Karpas-422 (cell line): ENCODE results near the gene HIGD1A. TPM values are rescaled to one million over a fixed set of nuclear protein-coding genes. Genes with fewer than 3 reads are reported as not detected.

Source experiments
- DNase-seq: peaks from one replicate; pipeline ENCODE4 v3.0.0-alpha.2; 2015
- H2AFZ ChIP-seq: fragments of 200-600 bp; sonication (generic); 2 replicates; pipeline ENCODE4 v1.6.1; 2014; ENCODE audit warnings: antibody characterized with exemption, low read length, mixed read lengths
- H3K27ac ChIP-seq: fragments of 200-600 bp; sonication (generic); 2 replicates; pipeline ENCODE4 v1.5.1; 2014; ENCODE audit warnings: mild to moderate bottlenecking, low read length, moderate library complexity
- H3K27me3 ChIP-seq: fragments of 200-600 bp; sonication (generic); 2 replicates; pipeline ENCODE4 v1.6.1; 2014; ENCODE audit warnings: low read length, mixed read lengths
- H3K36me3 ChIP-seq: fragments of 200-600 bp; sonication (generic); 2 replicates; pipeline ENCODE4 v1.6.1; 2014; ENCODE audit warnings: low read length, mixed read lengths; ENCODE audit not compliant: insufficient read depth
- H3K4me1 ChIP-seq: fragments of 200-600 bp; sonication (generic); 2 replicates; pipeline ENCODE4 v1.6.1; 2014; ENCODE audit warnings: mild to moderate bottlenecking, low read length, mixed read lengths
- H3K4me2 ChIP-seq: fragments of 200-600 bp; sonication (generic); 2 replicates; pipeline ENCODE4 v1.6.1; 2014; ENCODE audit warnings: low read length, low read depth, mild to moderate bottlenecking; ENCODE audit not compliant: poor library complexity, severe bottlenecking
- H3K4me3 ChIP-seq: fragments of 200-600 bp; sonication (generic); 2 replicates; pipeline ENCODE4 v1.5.1; 2014; ENCODE audit warnings: mild to moderate bottlenecking, antibody characterized with exemption, low read length, mixed read lengths
- H3K79me2 ChIP-seq: fragments of 200-600 bp; sonication (generic); 2 replicates; pipeline ENCODE4 v1.6.1; 2014; ENCODE audit warnings: mild to moderate bottlenecking, low read length, mixed read lengths
- H3K9ac ChIP-seq: fragments of 200-600 bp; sonication (generic); 2 replicates; pipeline ENCODE4 v1.6.0; 2014; ENCODE audit warnings: low read length
- H3K9me2 ChIP-seq: fragments of 200-600 bp; sonication (generic), shearing (Covaris generic); replicated peaks from 2 replicates; pipeline ENCODE4 v1.6.0; 2014; ENCODE audit warnings: mild to moderate bottlenecking, low read length, moderate library complexity; ENCODE audit not compliant: insufficient read depth
- H3K9me3 ChIP-seq: fragments of 300-700, 200-600 bp; sonication (generic); 2 replicates; pipeline ENCODE4 v1.6.1; 2014; ENCODE audit warnings: low read length, mixed read lengths
- H4K20me1 ChIP-seq: fragments of 200-600 bp; sonication (generic); 2 replicates; pipeline ENCODE4 v1.6.1; 2014; ENCODE audit warnings: mild to moderate bottlenecking, antibody characterized with exemption, low read length, low read depth; ENCODE audit not compliant: insufficient read depth
- total RNA-seq: library from RNA; depleted of rRNA; stranded (reverse); fragments of >200 nt; shearing (Covaris generic); gene quantifications from 2 replicates; pipeline ENCODE4 v1.2.3, GENCODE V29; 2014; ENCODE audit warnings: low replicate concordance

The HIGD1A gene
- total RNA-seq, 1 experiment from 2014 or later, result 207 TPM

DNA sequence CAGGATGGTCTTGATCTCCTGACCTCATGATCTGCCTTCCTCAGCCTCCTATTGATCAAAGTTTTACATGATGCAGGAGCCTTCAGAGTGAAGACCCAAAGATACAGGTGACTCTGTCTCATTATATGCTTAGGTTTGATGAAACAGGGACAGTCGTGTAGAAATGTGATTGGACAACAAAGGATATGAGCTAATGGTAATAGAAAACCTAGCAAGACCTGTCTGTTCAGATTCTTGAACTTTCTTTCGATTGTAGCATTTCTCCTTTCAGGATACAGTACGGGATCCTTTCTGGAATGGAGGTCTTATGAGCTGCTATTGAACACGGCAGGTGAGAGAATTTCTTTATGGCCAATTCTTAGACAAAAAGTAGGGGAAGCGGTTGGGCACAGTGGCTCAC is 4.9 kb upstream of the HIGD1A start, which contains the start of gene ACKR2:
ACKR2 (plus strand) TSS at position 244 of the 400 bp plus-strand sequence. CDS start 55,058 bp downstream, outside the sequence.
- no peaks in the 10 kb centered on the region for H3K9me3 ChIP-seq
- H3K79me2 ChIP-seq, result peaks cover under 1% of the 10 kb centered on the region
- H3K4me1 ChIP-seq, result peaks cover 8% of the 10 kb centered on the region
- no peaks in the 10 kb centered on the region for H3K27me3 ChIP-seq
- no peak within 1 kb of the TSS for H3K27ac ChIP-seq
- no peaks in the 10 kb centered on the region for H4K20me1 ChIP-seq
- no peaks in the 10 kb centered on the region for H3K36me3 ChIP-seq
- H3K4me3 ChIP-seq, result no peak within 1 kb of the TSS
- no peak within 1 kb of the TSS for H2AFZ ChIP-seq
- H3K9me2 ChIP-seq, result no peaks in the 10 kb centered on the region
- H3K9ac ChIP-seq, result no peak within 1 kb of the TSS
- DNase-seq, result no peak
- H3K4me2 ChIP-seq, result no peak within 1 kb of the TSS

DNA sequence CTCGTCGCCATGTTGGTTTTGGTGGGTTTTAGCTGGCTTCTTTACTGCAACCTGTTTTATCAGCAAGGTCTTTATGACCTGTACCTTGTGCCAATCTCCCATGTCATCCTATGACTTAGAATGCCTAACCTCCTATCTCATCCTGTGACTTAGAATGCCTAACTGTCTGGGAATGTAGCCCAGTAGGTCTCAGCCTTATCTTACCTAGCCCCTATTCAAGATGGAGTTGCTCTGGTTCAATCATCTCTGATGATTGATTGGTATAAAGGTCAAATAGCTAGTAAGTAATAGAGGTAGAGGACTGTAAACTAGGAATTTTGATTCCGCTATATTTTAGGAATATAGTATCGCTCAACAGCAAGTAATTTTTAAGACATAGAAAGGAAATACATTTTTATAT is 3.6 kb upstream of the HIGD1A start:
- Histone ChIP-seq H3K9ac (no peak overlapping the region), H3K4me2 (no peak overlapping the region), H3K4me1 (peaks cover 11% of the 10 kb centered on the region), H4K20me1 (no peaks in the 10 kb centered on the region), H3K27ac (no peak overlapping the region), H3K9me2 (no peaks in the 10 kb centered on the region), H3K79me2 (peaks cover 14% of the 10 kb centered on the region), H3K9me3 (no peaks in the 10 kb centered on the region), H3K36me3 (no peaks in the 10 kb centered on the region; the same call in 1 of the 2 replicates), H3K4me3 (no peak overlapping the region), H3K27me3 (no peaks in the 10 kb centered on the region), H2AFZ (no peak overlapping the region)
- no peak for DNase-seq

DNA sequence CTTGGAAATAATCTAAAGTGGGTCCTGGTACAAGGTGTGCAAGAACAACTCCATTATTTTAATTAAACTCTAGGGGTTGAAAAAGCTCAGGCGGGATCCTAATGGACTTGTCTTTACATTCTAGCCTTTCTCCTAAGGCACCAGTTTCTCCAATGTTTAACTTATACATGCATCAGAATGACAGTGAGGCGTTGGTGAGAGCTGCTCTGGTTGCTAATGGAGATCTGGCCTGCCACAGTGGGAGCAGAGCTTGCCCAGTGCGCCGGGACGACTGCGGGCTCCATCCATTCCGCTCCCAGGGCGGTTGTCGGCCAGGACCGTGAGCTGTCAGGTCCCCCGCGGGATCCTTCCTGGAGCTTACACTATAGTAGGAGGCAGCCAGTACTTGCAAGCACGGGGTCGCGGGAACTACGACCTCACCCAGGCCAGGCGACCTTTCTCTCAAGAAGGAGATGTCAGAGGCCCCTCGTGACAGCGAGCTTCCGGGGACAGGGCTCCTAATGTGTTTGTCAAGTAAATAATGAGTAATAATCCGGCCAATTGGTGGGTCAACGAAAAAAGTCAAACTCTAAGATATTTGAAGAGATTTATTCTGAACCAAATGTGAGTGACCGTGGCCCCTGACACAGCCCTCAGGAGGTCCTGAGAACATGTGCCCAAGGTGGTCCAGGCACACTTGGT is 991 bp upstream of the HIGD1A start:
- Histone ChIP-seq H3K79me2 (peaks cover 40% of the 10 kb centered on the region), H3K4me1 (peaks cover 37% of the 10 kb centered on the region), H3K9me2 (no peaks in the 10 kb centered on the region), H3K4me2 (peak overlapping the region; percentile 95), H3K36me3 (peaks cover 7% of the 10 kb centered on the region; the same call in 1 of the 2 replicates), H3K27ac (no peak overlapping the region), H2AFZ (peak overlapping the region; percentile 100), H3K27me3 (no peaks in the 10 kb centered on the region), H3K4me3 (peak overlapping the region; percentile 77), H3K9me3 (no peaks in the 10 kb centered on the region), H4K20me1 (no peaks in the 10 kb centered on the region), H3K9ac (peak overlapping the region; percentile 87)
- no peak for DNase-seq

DNA sequence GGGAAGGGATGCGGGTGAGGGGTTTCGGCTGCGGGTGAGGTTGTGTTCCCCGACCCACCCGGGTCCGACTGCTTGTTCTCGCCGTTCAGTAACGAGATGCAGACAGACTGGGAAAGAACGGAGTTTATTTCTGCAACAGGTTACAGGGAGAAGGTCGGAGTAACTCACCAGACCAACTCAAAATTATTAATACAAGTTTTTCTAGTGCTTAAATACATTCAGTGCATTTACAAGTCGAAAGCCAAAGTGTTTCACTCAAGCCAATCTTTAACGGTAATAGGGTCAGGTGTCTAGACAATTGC is 492 bp upstream of the HIGD1A start:
- H3K4me1 ChIP-seq, result peaks cover 40% of the 10 kb centered on the region
- peaks cover 7% of the 10 kb centered on the region; the same call in 1 of the 2 replicates for H3K36me3 ChIP-seq
- H2AFZ ChIP-seq, result peak overlapping the region; percentile 100
- no peaks in the 10 kb centered on the region for H3K9me3 ChIP-seq
- peak overlapping the region; percentile 77 for H3K4me3 ChIP-seq
- H3K9me2 ChIP-seq, result no peaks in the 10 kb centered on the region
- H3K79me2 ChIP-seq, result peaks cover 45% of the 10 kb centered on the region
- no peak overlapping the region for H3K27ac ChIP-seq
- no peaks in the 10 kb centered on the region for H3K27me3 ChIP-seq
- peak overlapping the region; percentile 87 for H3K9ac ChIP-seq
- DNase-seq, result no peak
- peak overlapping the region; percentile 95 for H3K4me2 ChIP-seq
- H4K20me1 ChIP-seq, result no peaks in the 10 kb centered on the region

DNA sequence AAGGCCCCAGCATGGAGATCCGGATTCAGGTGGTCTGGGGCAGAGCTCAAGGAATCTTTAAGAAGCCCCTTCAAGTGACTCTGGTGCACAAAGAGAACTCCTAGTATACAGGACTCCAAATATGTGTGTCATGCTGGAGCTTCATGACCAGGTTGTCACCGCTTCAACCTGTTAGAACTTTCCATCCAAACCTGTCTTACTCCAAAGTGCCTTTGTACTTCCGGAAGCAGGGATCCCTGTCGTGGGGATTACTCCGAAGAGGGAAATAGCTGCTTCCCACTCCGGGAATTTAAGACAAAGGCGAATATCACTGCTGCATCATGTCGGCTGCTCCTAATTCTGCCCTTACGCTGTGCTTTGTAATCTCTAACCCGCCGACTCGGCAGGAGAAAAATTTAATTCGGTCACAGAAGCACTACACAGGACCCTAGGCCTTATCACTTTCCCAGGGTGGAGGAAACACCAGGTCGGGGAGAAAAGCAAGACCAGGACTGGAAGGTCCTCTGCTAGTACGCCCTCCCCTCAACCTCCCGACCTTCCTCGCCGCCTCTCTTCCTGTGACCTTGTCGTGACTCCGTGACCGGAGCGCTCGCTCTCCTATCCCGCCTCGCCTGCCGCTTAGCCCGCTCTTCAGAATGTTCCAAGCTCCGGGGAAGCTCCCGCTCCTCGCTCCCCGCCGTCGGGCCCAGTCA is 730 bp downstream of the HIGD1A start:
- peak overlapping the region; percentile 95 for H3K4me2 ChIP-seq
- no peaks in the 10 kb centered on the region for H4K20me1 ChIP-seq
- H3K9me2 ChIP-seq, result no peaks in the 10 kb centered on the region
- H3K27ac ChIP-seq, result peak overlapping the region; percentile 68
- H3K4me1 ChIP-seq, result peaks cover 43% of the 10 kb centered on the region
- peak; percentile 76 for DNase-seq
- H3K9ac ChIP-seq, result peak overlapping the region; percentile 87
- H3K79me2 ChIP-seq, result peaks cover 52% of the 10 kb centered on the region
- no peaks in the 10 kb centered on the region for H3K27me3 ChIP-seq
- peak overlapping the region; percentile 77 for H3K4me3 ChIP-seq
- H3K9me3 ChIP-seq, result no peaks in the 10 kb centered on the region
- H2AFZ ChIP-seq, result no peak overlapping the region
- peaks cover 7% of the 10 kb centered on the region; the same call in 1 of the 2 replicates for H3K36me3 ChIP-seq

DNA sequence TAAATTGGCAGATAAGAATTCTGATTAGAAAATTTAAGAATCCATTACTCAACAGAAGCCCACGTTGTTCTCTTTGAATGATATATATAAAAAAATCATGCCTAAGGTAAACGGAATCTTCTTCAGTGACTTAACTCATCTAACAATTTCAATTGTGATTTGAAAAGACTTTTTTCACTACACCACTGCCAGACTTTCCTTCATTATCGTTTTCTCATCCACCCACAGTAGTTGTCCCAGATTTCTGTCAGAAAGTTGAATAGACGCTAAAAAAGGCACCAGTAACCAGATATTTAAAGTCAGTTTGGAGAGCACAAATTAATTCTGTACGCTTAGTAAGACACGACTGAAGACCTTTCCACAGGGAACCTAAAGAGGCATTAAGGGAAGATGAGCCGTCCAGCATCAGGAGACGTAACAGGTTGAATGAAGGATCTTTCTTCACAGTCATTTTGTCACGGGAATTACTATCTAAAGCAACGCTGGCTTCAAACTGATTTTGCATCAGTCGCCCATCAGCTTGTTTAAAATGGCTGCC is 1.3 kb downstream of the HIGD1A start:
- Histone ChIP-seq H3K27me3 (no peaks in the 10 kb centered on the region), H3K36me3 (peaks cover 7% of the 10 kb centered on the region; the same call in 1 of the 2 replicates), H4K20me1 (no peaks in the 10 kb centered on the region), H3K9me2 (no peaks in the 10 kb centered on the region), H3K27ac (peak overlapping the region; percentile 68), H3K79me2 (peaks cover 52% of the 10 kb centered on the region), H3K4me2 (peak overlapping the region; percentile 95), H3K9me3 (no peaks in the 10 kb centered on the region), H3K4me3 (peak overlapping the region; percentile 77), H3K4me1 (peaks cover 43% of the 10 kb centered on the region), H3K9ac (peak overlapping the region; percentile 87), H2AFZ (no peak overlapping the region)
- DNase-seq, result peak; percentile 78

DNA sequence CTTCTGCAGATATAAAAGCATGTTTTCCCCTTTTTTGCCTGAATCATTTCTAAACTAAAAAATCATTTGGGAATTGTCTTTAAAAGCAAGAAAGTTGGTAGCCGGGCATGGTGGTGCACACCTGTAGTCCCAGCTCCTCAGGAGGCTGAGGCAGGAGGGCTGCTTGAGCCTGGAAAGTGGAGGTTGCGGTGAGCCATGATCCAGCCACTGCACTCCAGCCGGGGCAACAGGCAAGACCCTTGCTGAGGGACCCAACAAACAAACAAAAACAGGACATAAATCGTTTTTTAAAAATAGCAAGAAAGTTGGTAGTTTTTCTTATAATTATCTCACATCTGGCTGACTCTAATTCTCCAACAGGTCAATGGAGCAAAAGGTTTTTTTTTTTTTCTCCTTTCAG is 2.5 kb downstream of the HIGD1A start:
- Histone ChIP-seq H3K27ac (no peak overlapping the region; the same call in 1 of the 2 replicates), H3K4me2 (peak overlapping the region; percentile 95), H3K79me2 (peaks cover 52% of the 10 kb centered on the region), H3K9ac (no peak overlapping the region), H2AFZ (no peak overlapping the region), H3K36me3 (peaks cover 7% of the 10 kb centered on the region; the same call in 1 of the 2 replicates), H3K4me1 (peaks cover 43% of the 10 kb centered on the region), H3K9me2 (no peaks in the 10 kb centered on the region), H3K9me3 (no peaks in the 10 kb centered on the region), H3K4me3 (no peak overlapping the region), H4K20me1 (no peaks in the 10 kb centered on the region), H3K27me3 (no peaks in the 10 kb centered on the region)
- DNase-seq, result no peak

DNA sequence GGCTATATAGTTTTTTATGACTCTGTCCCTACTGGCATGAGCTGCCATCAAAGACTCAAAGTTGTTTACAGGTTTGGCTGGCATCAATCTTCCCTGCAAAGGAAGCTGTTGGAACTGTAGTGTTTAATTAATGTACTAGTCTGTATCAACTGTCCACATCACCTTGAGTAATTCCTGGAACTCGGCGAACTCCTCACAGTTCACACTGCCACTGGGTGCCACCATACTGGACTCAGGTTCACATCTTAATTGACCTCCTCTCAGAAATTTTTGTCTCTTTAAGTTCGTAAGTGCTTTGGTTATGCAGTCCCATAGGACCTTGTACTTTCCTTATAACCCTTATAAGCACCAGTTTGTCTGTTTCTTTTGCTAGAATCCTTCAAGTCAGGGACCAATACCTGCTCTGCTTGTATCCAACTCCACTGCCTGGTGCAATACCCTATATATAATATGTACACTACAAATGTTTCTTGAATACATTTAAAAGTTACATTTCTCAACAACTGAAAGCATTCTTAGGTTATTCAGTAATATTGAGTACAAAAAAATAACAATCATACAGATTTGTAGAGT is 3.2 kb downstream of the HIGD1A start:
- Histone ChIP-seq H4K20me1 (no peaks in the 10 kb centered on the region), H3K27ac (no peak overlapping the region; the same call in 1 of the 2 replicates), H3K36me3 (peaks cover 7% of the 10 kb centered on the region; the same call in 1 of the 2 replicates), H3K9me2 (no peaks in the 10 kb centered on the region), H2AFZ (no peak overlapping the region), H3K27me3 (no peaks in the 10 kb centered on the region), H3K9ac (no peak overlapping the region), H3K4me1 (peaks cover 43% of the 10 kb centered on the region), H3K4me3 (no peak overlapping the region), H3K4me2 (peak overlapping the region; percentile 95), H3K79me2 (peaks cover 58% of the 10 kb centered on the region), H3K9me3 (no peaks in the 10 kb centered on the region)
- no peak for DNase-seq
